Measurements from ENCODE around the gene DDX4.

GRCh38 chr5:55715519-55716078, 22.3 kb upstream of the DDX4 start:
- TF ChIP-seq NFRKB (IDR thresholded peaks at IDR 0.05) (no peak), TARDBP (IDR thresholded peaks at IDR 0.05) (no peak), SP1 (IDR thresholded peaks at IDR 0.05) (no peak), BHLHE40 (IDR thresholded peaks at IDR 0.05; ENCODE audit: borderline replicate concordance) (no peak), FOXM1 (IDR thresholded peaks at IDR 0.05; ENCODE audit: borderline replicate concordance) (no peak), L3MBTL2 (conservative IDR thresholded peaks at IDR 0.05) (no peak), SUZ12 (IDR thresholded peaks at IDR 0.05) (no peak), FOXA1 (IDR thresholded peaks at IDR 0.05) (no peak), ELF4 (IDR thresholded peaks at IDR 0.05) (no peak), ZNF384 (IDR thresholded peaks at IDR 0.05) (no peak), CTBP1 (IDR thresholded peaks at IDR 0.05; ENCODE audit: borderline replicate concordance) (no peak), FOXK2 (IDR thresholded peaks at IDR 0.05) (no peak), HDGF (IDR thresholded peaks at IDR 0.05; ENCODE audit: borderline replicate concordance) (no peak)
